NCI-H2029 (cell line): ENCODE data around the gene YIF1A.
A peak's percentile ranks its signal among the peaks of the same experiment; 100 is the strongest.

Source experiments
- DNase-seq: peaks from one replicate; lab custom pipeline; 2025; lab: John Stamatoyannopoulos, UW

Gene YIF1A

GRCh38 chr11:66288671-66289547 lies at the start of gene YIF1A:
Gene YIF1A, minus strand, starts transcription at chr11:66289143. Its CDS starts 158 bp downstream, at chr11:66288985.
- peak; percentile 98 for DNase-seq

GRCh38 chr11:66337103-66337899 lies 48.4 kb upstream of the YIF1A start:
- no peak for DNase-seq

GRCh38 chr11:66336234-66337102 lies 47.5 kb upstream of the YIF1A start, which contains the start of gene RIN1:
Gene RIN1, minus strand, starts transcription at chr11:66336434. Its CDS starts 32 bp downstream, at chr11:66336402.
- no peak for DNase-seq

- DNase-seq = no peak
Observed at GRCh38 chr11:66335531-66336233, 46.7 kb upstream of the YIF1A start.

- DNase-seq = no peak
Observed at GRCh38 chr11:66334605-66335442, 45.9 kb upstream of the YIF1A start.

- DNase-seq = no peak
Observed at GRCh38 chr11:66333896-66334604, 45.1 kb upstream of the YIF1A start.

GRCh38 chr11:66333220-66333877 lies 44.4 kb upstream of the YIF1A start:
- DNase-seq = no peak

- DNase-seq = no peak
Observed at GRCh38 chr11:66332371-66333219, 43.7 kb upstream of the YIF1A start.

GRCh38 chr11:66331542-66332370 lies 42.8 kb upstream of the YIF1A start:
- DNase-seq = no peak

- no peak for DNase-seq
Observed at GRCh38 chr11:66330931-66331330, 42.0 kb upstream of the YIF1A start.

- no peak for DNase-seq
Observed at GRCh38 chr11:66329165-66329673, 40.3 kb upstream of the YIF1A start.

GRCh38 chr11:66328302-66329144 lies 39.6 kb upstream of the YIF1A start:
- peak; percentile 61 for DNase-seq

- no peak for DNase-seq
Observed at GRCh38 chr11:66328031-66328301, 39.0 kb upstream of the YIF1A start.

GRCh38 chr11:66327171-66328030 lies 38.5 kb upstream of the YIF1A start:
- DNase-seq = no peak
